GM18861 (cell line): ENCODE data around the gene SPEM2.
"Not testable (repeated sequence)": the region's sequence is repeated elsewhere in the genome, so short reads cannot be mapped to it uniquely, and the experiment has no call there.

Source experiments
- ATAC-seq: cut with Tn5 transposase; IDR thresholded peaks from one replicate; pipeline ENCODE4 v1.9.1; 2021; ENCODE audit not compliant: unreplicated experiment

Gene SPEM2

GRCh38 chr17:7468804-7469389 is 43.5 kb downstream of the SPEM2 start:
- ATAC-seq: no peak

- ATAC-seq: not testable (repeated sequence)
Measured at GRCh38 chr17:7469843-7470242, 44.4 kb downstream of the SPEM2 start.

GRCh38 chr17:7470457-7470973 is 45.1 kb downstream of the SPEM2 start:
- not testable (repeated sequence) for ATAC-seq

- ATAC-seq: no peak
Measured at GRCh38 chr17:7471729-7472128, 46.3 kb downstream of the SPEM2 start.

GRCh38 chr17:7474767-7475166 is 49.4 kb downstream of the SPEM2 start:
- ATAC-seq: not testable (repeated sequence)

- ATAC-seq: no peak
Measured at GRCh38 chr17:7475764-7476422, 50.5 kb downstream of the SPEM2 start.

- no peak for ATAC-seq
Measured at GRCh38 chr17:7476494-7476893, 51.1 kb downstream of the SPEM2 start.

GRCh38 chr17:7476951-7477350 is 51.5 kb downstream of the SPEM2 start:
- ATAC-seq: no peak
